ENCODE results near the gene ASIP.
"Not testable (repeated sequence)": the region's sequence is repeated elsewhere in the genome, so short reads cannot be mapped to it uniquely, and the experiment has no call there.

The ASIP gene

DNA sequence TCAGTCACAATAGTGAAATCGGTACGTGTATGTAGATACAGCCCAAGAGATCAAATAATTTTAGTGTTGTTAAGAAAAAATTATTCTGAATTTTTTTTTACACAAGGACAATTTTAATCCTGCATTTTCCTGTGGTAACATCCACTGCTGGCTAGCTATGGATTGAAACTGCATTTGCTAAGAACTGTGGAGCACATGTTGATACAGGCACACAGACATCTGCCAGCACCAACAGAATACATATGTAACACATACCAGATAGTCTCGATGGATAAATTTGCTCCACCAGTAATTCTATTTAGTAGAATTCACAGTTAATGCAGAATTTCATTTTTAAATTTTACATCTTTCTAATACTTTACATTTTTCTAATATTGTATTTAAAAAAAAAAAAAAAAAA, 2.2 kb downstream of the ASIP start:
- FAIRE-seq, result no peak

DNA sequence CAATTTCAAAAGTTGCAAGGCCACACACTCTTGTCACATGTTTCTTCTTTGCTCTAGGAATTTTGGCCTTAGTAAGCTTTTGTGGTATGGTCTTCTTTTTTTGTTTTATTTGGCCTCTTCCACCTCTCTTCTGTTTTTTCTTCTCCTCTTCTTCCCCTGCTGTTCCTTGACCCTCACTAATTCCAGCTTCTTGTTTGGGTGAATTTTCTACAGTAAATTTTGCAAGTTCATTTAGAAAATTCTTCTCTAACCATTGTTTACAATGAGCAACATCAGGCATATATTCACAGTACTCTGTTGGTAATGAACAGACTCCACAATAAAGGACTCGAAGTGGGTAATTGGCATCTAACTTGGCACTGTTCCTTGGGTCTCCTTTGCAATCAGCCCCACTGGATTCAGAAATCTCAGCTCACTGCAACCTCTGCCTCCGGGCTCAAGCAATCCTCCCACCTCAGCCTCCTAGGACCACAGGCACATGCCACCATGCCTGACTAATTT, 5.0 kb downstream of the ASIP start:
- FAIRE-seq, result no peak

DNA sequence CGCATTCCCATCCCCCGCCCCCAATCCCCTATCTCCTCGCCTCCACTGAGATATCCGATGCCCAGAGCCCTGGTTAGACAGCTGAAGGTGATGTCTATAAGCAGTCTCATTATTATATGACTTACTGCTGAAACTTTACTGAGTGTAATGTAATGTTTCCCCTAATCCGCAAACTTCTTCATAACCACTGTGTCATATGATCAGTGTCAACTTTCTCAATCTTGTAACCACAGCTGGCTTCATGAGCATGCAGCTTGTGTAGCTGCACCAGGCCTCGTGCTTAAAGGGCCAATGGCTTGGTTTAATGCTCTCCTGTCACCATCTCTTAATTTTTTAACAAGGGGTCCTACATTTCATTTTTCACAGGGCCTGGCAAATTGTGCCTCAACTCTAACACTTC, 8.1 kb downstream of the ASIP start:
- FAIRE-seq, result no peak

DNA sequence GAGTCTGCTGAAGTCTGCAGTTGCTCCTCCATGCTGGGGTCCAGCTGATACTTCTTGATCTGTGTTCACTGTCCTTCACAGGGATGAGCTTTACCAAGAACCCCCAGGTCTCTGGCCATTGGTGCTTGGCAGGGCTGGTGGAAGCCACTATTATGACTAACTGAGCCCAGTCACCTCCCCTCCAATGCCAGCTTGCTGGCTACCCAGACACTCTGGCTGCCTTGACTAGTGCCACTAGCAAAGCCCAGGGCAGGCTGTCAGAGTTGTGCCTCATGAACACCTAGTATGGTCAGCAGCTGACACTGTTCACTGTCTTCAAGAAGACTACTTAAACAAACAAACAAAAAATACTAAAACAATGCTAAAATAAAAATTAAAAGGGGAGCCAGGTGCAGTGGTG, 8.8 kb downstream of the ASIP start:
- no peak for FAIRE-seq

DNA sequence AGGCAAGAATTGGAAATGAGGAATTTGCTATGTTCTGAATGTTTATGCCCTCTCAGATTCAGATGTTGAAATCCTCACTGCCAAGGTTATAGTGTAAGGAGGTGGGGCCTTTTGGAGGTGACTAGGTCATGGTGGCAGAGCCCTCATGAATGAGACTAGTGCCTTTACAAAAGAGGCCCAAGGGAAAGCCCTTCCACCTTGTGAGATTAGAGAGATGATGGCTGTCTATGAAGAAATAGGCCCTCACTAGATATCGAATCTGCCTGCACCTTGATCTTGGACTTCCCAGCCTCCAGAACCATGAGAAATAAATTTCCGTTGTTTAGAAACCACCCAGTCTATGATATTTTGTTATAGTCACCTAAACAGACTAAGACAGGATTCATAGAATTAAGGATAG, 10.4 kb downstream of the ASIP start:
- no peak for FAIRE-seq

DNA sequence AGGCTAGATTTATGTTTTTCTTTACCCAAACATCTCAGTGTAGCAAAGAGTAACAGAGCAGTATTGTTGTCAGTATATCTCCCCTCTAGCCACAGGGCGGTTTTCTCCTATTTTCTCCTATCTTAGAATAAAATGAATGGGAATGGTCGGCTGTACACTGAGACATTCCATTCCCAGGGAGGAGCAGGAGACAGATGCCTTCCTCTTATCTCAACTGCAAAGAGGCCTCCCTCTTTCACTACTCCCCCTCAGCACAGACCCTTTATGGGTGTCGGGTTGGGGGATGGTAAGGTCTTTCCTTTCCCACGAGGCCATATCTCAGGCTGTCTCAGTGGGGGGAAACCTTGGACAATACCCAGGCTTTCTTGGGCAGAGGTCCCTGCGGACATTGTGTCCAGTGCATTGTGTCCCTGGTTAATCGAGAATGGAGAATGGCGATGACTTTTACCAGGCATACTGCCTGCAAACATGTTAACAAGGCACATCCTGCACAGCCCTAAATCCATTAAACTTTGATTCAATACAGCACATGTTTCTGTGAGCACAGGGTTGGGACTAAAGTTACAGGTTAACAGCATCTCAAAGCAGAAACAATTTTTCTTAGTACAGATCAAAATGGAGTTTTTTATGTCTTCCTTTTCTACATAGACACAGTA, 11.3 kb downstream of the ASIP start:
- not testable (repeated sequence) for FAIRE-seq

DNA sequence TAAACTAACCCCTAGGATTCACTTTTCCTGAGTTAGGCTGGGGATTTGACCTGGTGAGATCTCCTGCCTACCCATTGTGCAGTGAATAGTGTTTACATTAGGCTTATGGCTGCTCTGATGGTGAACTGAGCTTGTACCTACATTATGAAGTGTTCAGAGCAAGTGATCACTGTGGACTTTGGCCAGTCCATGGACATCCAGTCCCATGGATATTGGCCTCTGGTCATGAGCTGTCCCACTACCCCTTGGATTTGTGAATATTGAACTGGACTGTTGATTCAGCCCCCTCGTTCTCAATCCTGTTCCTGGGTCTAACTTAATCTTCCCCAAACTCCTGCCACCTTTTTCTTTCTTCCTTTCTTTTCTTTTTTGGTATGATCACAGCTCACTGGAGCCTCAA, 13.8 kb downstream of the ASIP start:
- no peak for FAIRE-seq

DNA sequence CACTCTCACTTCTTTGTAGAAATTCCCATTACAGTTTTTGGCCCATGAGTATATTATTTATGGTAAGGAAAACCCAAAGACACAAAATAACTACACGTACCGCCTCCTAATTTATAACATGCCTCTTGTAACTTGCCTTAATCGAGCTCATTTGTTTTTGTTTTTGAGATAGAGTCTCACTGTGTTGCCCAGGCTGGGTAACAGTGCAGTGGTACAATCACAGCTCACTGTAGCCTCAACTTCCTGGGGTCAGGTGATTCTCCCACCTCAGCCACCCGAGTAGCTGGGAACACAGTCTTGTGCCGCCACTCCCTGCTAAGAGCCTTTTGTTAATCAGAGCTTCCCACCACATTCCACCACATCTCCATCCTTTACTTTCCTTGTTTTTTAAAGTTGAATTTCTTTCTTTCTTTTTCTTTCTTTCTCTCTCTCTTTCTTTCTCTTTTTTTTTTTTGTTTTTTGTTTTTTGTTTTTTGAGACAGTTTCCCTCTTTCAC, 15.5 kb downstream of the ASIP start:
- FAIRE-seq, result no peak

DNA sequence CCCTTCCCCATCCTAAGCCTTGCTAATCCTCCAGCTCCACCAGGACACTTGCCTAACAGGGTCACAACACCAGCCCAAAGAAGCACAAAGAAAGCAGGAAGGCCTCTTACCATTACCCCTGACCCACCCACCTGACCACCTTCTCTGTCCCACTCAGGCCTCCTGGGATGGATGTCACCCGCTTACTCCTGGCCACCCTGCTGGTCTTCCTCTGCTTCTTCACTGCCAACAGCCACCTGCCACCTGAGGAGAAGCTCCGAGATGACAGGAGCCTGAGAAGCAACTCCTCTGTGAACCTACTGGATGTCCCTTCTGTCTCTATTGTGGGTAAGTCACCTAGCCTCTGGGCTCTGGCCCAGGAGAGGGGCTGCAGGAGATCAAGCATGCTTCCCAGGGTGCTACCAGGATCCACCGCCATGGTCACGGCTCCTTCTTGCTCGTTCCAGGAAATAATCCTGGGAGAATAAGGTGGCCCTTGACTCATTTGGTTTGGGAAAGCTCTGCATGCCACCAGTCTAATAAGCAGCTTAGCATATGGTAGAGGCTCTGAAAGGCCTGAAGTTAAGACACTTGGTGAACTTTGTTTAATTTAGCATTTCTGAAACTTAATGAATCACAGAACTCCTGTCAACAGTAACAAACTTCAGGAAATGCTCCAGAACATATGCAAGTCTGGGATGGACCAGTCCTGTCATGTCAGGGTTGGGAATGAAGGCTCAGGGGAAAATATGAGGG, 19.2 kb downstream of the ASIP start:
- no peak for FAIRE-seq

DNA sequence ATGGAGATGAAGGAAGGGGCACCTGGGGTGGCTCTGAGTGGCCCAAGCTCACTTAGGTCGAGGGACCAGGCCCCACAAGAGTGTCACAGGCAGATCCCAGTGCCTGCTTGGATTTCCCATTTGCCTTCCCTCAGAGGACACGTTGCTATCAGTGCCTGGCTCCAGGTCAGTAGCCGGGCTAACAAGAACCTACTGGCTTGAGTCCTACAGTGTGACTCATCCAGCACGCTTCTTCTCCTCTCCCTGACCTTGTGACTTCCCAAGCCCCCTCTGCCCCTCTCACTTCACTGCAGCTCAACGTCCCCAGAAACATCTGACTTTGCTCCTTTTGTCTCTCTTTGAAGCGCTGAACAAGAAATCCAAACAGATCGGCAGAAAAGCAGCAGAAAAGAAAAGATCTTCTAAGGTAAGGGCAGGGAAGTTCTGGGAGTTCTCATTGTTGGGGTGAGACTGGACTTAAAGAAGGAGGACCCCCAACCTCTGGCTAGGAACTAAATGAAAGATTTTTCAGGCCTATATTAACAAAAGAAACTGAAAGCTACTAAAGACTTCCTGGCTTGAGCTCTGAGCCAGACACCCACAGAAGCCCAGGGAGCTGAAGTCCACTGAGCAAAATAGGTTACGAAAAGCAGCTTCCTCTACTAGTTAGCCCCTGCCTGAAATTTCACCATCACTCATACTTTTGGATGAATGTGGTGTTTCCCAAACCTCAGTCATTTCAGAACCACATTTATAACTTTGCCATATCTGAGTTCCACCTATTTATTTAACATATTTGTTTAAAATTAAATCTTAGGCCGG, 21.5 kb downstream of the ASIP start:
- no peak for FAIRE-seq

DNA sequence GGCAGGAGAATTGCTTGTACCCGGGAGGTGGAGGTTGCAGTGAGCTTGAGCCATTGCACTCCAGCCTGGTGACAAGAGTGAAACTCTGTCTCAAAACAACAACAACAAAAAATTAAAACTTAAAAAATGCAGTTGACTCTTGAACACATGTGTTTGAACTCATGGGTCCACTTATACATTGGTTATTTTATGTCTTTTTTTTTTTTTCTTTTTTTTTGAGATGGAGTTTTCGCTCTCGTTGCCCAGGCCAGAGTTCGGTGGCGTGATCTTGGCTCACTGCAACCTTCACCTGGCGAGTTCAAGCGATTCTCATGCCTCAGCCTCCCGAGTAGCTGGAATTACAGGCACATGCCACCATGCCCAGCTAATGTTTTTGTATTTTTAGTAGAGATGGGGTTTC, 22.2 kb downstream of the ASIP start:
- FAIRE-seq, result not testable (repeated sequence)

DNA sequence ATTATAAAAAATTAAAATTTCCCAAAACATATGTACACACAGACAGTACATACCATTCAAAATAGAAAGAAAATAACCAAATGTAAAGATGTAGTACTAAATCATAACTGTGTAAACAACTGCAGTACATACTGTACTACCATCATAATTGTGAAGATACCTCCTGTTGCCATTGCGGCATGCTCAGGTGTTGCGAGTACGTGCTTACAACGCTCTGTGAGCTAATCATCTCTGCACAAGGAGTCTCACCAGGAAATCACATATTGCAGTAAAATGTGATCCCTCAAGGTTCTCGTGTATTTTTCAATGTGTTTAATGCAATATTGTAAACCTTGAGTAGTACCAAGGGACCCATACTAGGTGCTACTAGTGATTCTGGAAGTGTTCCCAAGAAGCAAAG, 22.9 kb downstream of the ASIP start:
- FAIRE-seq, result no peak

DNA sequence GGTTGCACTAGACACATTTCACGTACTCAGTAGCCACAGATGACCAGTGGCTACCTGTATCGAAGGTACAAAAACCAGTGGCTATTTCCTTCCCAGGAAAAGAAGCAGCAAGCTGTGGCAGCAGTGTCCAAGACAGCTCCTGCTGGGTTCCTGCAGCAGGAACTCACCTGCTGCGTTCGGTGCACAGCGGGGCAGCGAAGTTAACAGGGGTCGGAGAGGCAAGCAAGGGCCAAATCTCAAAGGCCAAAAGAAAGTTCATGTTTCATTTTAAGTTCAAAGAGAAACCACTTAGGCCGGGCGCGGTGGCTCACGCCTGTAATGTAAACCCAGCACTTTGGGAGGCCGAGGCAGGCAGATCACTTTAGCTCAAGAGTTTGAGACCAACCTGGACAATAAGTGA, 26.9 kb downstream of the ASIP start:
- no peak for FAIRE-seq

DNA sequence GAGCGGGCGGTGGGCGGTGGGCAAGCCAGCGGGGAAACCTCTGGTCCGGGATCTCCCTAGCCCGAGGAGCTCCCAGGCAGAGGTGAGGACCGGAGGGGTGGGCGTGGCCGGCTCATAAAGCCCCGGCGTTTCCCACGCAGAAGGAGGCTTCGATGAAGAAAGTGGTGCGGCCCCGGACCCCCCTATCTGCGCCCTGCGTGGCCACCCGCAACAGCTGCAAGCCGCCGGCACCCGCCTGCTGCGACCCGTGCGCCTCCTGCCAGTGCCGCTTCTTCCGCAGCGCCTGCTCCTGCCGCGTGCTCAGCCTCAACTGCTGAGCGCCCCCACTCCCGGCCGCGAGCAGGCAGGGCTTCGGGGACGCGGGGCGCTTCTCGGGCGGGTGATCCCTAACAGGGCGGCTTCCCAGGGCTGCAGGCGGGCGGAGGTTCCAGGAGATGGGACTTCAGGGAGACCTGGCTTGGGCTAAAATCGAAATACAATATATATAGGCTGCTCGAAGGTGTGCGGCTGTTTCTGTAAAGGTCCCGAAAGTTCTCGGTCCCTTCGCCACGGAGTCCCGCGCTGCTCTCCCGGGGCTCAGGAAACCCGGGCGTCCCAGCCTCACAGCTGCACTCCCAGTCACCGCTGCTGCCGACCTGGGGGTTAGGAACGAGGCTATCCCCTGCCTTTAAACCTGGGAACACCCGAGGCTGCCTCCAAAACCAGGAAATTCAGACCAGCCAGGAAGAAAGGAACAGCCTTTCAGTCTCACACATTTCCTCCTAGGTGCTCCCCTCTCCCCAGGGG, 27.8 kb downstream of the ASIP start:
- no peak for FAIRE-seq

DNA sequence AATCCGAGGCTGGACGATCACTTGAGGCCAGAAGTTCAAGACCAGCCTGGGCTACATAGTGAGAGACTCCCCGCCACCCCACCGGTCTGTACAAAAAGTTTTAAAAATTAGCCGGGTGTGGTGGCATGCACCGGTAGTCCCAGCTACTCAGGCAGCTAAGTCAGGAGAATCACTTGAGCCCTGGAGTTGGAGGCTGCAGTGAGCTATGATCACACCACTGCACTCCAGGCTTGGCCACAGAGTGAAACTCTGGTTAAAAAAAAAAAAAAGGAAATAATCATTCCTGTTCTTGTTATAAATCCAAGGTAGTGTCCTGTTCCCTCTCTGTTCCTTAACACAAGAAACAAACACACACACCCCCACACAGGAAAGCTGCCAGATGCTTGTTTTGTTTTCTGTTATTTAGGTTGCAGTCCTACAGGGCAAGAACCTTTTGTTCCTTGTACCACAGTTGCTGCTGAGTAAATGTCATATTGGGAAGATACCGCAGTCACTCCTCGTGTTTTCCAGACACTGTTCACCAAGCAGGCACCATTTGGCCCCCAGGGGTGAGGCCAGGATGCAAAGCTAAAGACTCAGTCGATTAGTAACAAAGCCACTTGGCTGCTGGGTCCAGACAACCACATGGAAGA, 28.9 kb downstream of the ASIP start:
- FAIRE-seq, result no peak

DNA sequence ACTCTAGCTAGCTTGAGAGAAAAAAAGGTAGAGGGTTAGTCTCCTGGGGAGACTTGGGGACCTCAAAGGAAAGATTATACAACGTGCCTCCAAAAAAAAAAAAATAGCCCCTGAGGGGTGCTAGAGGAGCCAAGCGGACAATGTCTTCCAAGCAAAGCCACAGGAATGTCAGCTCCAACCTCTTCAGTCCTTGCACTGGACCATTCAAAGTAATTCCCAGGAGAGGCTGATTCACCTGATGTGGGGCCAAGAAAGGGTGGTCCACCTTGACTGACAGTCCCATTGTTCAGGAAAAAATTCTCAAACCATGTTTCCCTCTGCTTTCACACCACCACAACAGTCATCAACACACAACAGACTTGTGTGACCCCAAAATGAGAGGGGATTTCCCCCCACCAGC, 30.7 kb downstream of the ASIP start:
- FAIRE-seq, result no peak

DNA sequence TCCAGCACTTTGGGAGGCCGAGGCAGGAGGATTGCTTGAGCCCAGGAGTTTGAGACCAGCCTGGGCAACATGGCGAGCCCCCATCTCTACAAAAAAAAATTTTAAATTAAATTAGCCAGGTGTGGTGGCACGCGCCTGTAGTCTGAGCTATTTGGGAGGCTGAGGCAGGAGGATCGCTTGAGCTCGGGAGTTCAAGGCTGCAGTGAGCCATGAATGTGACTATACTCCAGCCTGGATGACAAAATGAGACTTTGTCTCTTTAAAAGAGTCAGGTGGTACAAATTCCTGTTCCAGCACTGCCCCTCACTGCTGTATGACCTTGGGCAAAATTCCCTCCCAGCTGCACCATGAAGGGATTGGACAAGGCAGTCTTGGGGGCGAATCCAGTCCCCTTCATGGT, 33.5 kb downstream of the ASIP start:
- no peak for FAIRE-seq

DNA sequence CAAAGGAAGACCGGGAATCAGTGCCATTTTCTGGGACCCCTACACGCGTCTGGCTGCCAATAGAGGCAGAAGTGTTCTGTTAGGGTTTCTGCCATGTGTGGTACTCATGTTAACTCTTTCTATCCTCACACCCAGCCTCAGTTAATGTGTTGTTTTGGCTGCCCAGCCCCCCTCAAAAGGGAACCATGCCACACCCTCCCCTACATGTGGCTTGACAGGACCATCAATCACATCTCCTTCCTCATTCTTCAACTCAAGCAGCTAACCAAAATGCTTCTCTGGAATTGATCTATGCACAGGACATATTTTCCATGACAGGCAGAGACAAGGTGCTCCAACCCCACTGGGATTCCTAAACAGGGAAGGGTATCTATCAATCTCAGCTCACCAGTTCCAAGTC, 40.0 kb downstream of the ASIP start:
- FAIRE-seq, result no peak

DNA sequence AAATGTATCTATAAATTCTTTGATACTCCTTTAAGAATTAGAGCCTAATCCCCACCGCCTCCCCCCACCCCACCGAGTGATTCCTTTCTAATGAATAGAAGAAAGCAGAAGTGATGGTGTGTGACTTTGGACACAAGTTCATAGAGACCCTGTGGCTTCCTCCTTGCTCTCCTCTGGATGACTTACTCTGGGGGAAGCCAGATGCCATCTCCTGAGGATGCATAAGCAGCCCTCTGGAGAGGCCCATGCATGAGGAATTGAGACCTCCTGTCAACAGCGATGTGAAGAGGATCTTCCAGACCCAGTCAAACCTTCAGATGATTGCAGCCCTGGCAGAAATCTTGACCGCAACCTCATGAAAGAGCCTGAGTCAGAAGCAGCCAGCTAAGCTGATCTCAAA, 40.8 kb downstream of the ASIP start:
- no peak for FAIRE-seq

DNA sequence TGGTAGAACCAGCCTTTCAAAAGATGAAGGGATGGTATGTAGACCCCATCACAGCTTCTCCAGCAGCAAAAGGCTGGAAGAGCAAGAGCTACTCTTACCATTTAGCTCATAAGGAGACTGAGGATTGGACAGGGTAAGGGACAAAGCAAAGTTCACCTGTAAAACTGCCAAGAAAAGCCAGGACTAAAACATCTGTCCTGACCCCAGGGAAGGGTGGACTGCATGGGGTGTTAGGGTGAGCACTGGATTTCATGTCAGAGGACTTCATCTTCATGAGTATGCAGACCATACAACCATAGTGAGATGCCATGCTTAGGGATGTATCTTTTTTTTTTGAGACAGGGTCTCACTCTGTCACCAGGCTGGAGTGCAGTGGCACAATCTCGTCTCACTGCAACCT, 42.6 kb downstream of the ASIP start:
- FAIRE-seq, result no peak

DNA sequence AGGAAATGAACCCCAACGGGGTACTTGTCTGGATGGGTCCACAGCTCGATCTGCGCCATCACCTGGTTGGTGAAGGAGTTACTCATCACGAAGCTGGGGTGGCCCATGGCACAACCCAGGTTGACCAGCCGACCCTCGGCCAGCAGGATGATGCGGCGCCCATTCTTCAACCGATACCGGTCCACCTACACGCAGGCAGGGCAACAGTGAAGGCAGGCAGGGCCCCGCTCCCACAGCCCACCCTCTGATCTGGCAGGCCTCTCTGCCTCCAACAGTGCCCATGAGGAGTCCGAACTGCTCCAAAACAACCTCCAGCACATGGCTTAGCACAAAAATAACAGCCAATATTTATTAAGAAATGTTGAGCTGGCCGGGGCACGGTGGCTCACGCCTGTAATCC, 44.2 kb downstream of the ASIP start:
- no peak for FAIRE-seq

DNA sequence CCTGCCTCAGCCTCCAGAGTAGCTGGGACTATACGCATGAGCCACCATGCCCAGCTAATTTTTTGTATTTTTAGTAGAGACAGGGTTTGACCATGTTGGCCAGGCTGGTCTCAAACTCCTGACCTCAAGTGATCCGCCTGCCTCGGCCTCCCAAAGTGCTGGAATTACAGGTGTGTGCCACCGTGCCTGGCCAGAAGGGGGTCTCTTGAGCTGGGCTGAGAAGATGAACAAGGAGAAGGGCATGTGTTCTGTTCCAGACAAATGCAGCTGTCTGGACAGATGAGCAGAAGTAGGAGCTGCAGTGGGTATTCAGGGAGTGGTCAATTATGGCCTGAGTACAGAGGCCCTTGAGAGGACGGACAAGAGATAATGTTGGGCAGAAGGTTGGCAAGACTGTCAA, 46.3 kb downstream of the ASIP start:
- FAIRE-seq, result not testable (repeated sequence)
